SK-N-SH (cell line): ENCODE data around the gene MALRD1. TPM values are rescaled to one million over a fixed set of nuclear protein-coding genes. Genes with fewer than 3 reads are reported as not detected.

Experiments
- CTCF ChIA-PET: fragments of 300-600, 350-600 bp; formaldehyde crosslinking; extraction: SDS; loops from one replicate; lab custom pipeline; 2021; lab: Yijun Ruan, JAX
- POLR2A ChIA-PET: fragments of 350-600 bp; sonication (Branson Sonifier 250); formaldehyde crosslinking; extraction: SDS; loops from one replicate; lab custom pipeline; 2020; ENCODE audit warnings: antibody characterized with exemption, inconsistent platforms; lab: Yijun Ruan, JAX
- DNase-seq: peaks from one replicate; pipeline ENCODE4 v3.0.0; 2012
- H2AFZ ChIP-seq: fragments of 200-600 bp; sonication (generic); 2 replicates; pipeline ENCODE4 v1.8.1; 2016; ENCODE audit warnings: antibody characterized with exemption, mild to moderate bottlenecking, low read depth
- H3F3A ChIP-seq: fragments of 200-600 bp; sonication (generic); replicated peaks from 2 replicates; pipeline ENCODE3; 2016; ENCODE audit warnings: antibody characterized with exemption, mild to moderate bottlenecking; ENCODE audit not compliant: insufficient read depth
- H3K27ac ChIP-seq, 2 experiments: fragments of 200-500 bp in 1 of 2; fragments of 200-600 bp in 1 of 2; sonication (Bioruptor generic) in 1 of 2; sonication (generic), shearing (Covaris generic) in 1 of 2; 2 replicates each; pipeline versions ENCODE4 v1.5.1 to v1.6.1; 2014 to 2016; ENCODE audit warnings: low read depth in 2 of 2, inconsistent platforms in 1 of 2, low read length in 1 of 2, mild to moderate bottlenecking in 1 of 2, mixed read lengths in 1 of 2
- H3K27me3 ChIP-seq: fragments of 200-600 bp; sonication (generic), shearing (Covaris generic); 2 replicates; pipeline ENCODE4 v1.6.1; 2016; ENCODE audit warnings: mixed run types; ENCODE audit not compliant: insufficient read depth
- H3K36me3 ChIP-seq, 2 experiments: fragments of 200-500 bp in 1 of 2; fragments of 200-600 bp in 1 of 2; sonication (Bioruptor generic) in 1 of 2; sonication (generic) in 1 of 2; replicated peaks in 1 of 2; 2 replicates each; pipeline versions ENCODE3 to v1.5.1; 2014 to 2016; ENCODE audit warnings: low read length in 1 of 2, mild to moderate bottlenecking in 1 of 2; ENCODE audit not compliant: insufficient read depth in 2 of 2, control insufficient read depth in 1 of 2
- H3K4me1 ChIP-seq, 2 experiments: fragments of 200-500 bp in 1 of 2; fragments of 200-600 bp in 1 of 2; sonication (Bioruptor generic) in 1 of 2; sonication (generic), shearing (Covaris generic) in 1 of 2; 2 replicates each; pipeline versions ENCODE4 v1.5.1 to v1.6.1; 2014 to 2016; ENCODE audit warnings: low read depth in 1 of 2, low read length in 1 of 2, mixed run types in 1 of 2; ENCODE audit not compliant: insufficient read depth in 2 of 2, control insufficient read depth in 1 of 2
- H3K4me2 ChIP-seq: fragments of 200-600 bp; sonication (generic), shearing (Covaris generic); 2 replicates; pipeline ENCODE4 v1.6.1; 2017; ENCODE audit warnings: mixed run types
- H3K4me3 ChIP-seq, 2 experiments: fragments of 200-500 bp in 1 of 2; fragments of 200-600 bp in 1 of 2; sonication (Bioruptor generic) in 1 of 2; sonication (generic), shearing (Covaris generic) in 1 of 2; 2 replicates each; pipeline versions ENCODE4 v1.5.1 to v1.8.1; 2014 to 2016; ENCODE audit warnings: low read depth in 2 of 2, inconsistent platforms in 1 of 2, low read length in 1 of 2, mild to moderate bottlenecking in 1 of 2, mixed read lengths in 1 of 2, moderate library complexity in 1 of 2
- H3K79me2 ChIP-seq: fragments of 200-600 bp; sonication (generic); 2 replicates; pipeline ENCODE4 v1.8.1; 2017; ENCODE audit warnings: mild to moderate bottlenecking; ENCODE audit not compliant: insufficient read depth
- H3K9ac ChIP-seq: fragments of 200-600 bp; sonication (generic); 2 replicates; pipeline ENCODE4 v1.6.1; 2017; ENCODE audit warnings: mixed run types
- H3K9me2 ChIP-seq: fragments of 200-600 bp; sonication (generic); 2 replicates; pipeline ENCODE4 v1.6.1; 2017; ENCODE audit warnings: mixed run types
- H3K9me3 ChIP-seq: fragments of 200-600 bp; sonication (generic); 2 replicates; pipeline ENCODE4 v1.6.1; 2017; ENCODE audit warnings: mixed run types, mild to moderate bottlenecking, moderate library complexity
- H4K20me1 ChIP-seq: fragments of 200-600 bp; sonication (generic); 2 replicates; pipeline ENCODE4 v1.6.1; 2017; ENCODE audit warnings: mild to moderate bottlenecking, mixed run types; ENCODE audit not compliant: insufficient read depth
- CHD2 ChIP-seq: fragments of 150-350 bp; IDR thresholded peaks from 2 replicates; pipeline ENCODE4 v1.6.1; 2018; ENCODE audit warnings: low read length; ENCODE audit not compliant: partially characterized antibody
- ELF1 ChIP-seq: IDR thresholded peaks from 2 replicates; pipeline ENCODE4 v1.4.0; 2012
- EP300 ChIP-seq, 2 experiments: IDR thresholded peaks; 2 replicates each; pipeline versions ENCODE4 v1.4.0 to v1.6.1; 2012; ENCODE audit warnings: borderline replicate concordance in 1 of 2, low read depth in 1 of 2, low read length in 1 of 2
- FOSL2 ChIP-seq: IDR thresholded peaks from 2 replicates; pipeline ENCODE4 v1.4.0; 2012; ENCODE audit warnings: low read depth, mild to moderate bottlenecking, moderate library complexity, borderline replicate concordance
- FOXJ3 ChIP-seq: sonication (generic); formaldehyde crosslinking; IDR thresholded peaks from 2 replicates; pipeline ENCODE4 v1.5.1; 2020; ENCODE audit warnings: mild to moderate bottlenecking, missing genetic modification reagents
- FOXM1 ChIP-seq: IDR thresholded peaks from 2 replicates; pipeline ENCODE4 v1.4.0; 2012; ENCODE audit warnings: low read depth, mild to moderate bottlenecking
- GABPA ChIP-seq: IDR thresholded peaks from 2 replicates; pipeline ENCODE4 v1.4.0; 2012; ENCODE audit warnings: low read depth, mild to moderate bottlenecking
- GATA2 ChIP-seq: sonication (generic); formaldehyde crosslinking; IDR thresholded peaks from 2 replicates; pipeline ENCODE4 v1.5.0; 2020; ENCODE audit warnings: mild to moderate bottlenecking, missing genetic modification reagents
- JUND ChIP-seq: IDR thresholded peaks from 2 replicates; pipeline ENCODE4 v1.4.0; 2012
- MAX ChIP-seq: IDR thresholded peaks from 2 replicates; pipeline ENCODE4 v1.4.0; 2012; ENCODE audit warnings: low read depth
- NRF1 ChIP-seq: IDR thresholded peaks from 2 replicates; pipeline ENCODE4 v1.6.1; 2012; ENCODE audit warnings: low read depth, mild to moderate bottlenecking, low read length
- RAD21 ChIP-seq: IDR thresholded peaks from 2 replicates; pipeline ENCODE4 v1.6.1; 2012; ENCODE audit warnings: mild to moderate bottlenecking, low read length
- RCOR1 ChIP-seq: fragments of 150-350 bp; IDR thresholded peaks from 2 replicates; pipeline ENCODE4 v1.6.1; 2017; ENCODE audit warnings: antibody characterized with exemption, low read length
- RFX5 ChIP-seq: IDR thresholded peaks from 2 replicates; pipeline ENCODE4 v1.6.1; 2012; ENCODE audit warnings: mild to moderate bottlenecking, improper control_type of control experiment, low read length
- TCF12 ChIP-seq: IDR thresholded peaks from 2 replicates; pipeline ENCODE4 v1.4.0; 2012
- TEAD4 ChIP-seq: IDR thresholded peaks from 2 replicates; pipeline ENCODE4 v1.4.0; 2012; ENCODE audit warnings: mild to moderate bottlenecking, borderline replicate concordance; ENCODE audit not compliant: insufficient read depth
- USF1 ChIP-seq: IDR thresholded peaks from 2 replicates; pipeline ENCODE4 v1.4.0; 2012; ENCODE audit warnings: low read depth, borderline replicate concordance
- YY1 ChIP-seq: IDR thresholded peaks from 2 replicates; pipeline ENCODE4 v1.4.0; 2012; ENCODE audit warnings: low read depth, mild to moderate bottlenecking
- ZBTB33 ChIP-seq: IDR thresholded peaks from 2 replicates; pipeline ENCODE4 v1.4.0; 2012; ENCODE audit warnings: low read depth, borderline replicate concordance
- WGBS: methylation state at CpG from one replicate; pipeline ENCODE4 v1.1.6; 2017; ENCODE audit warnings: low lambda C conversion rate; 5-methylcytosine and 5-hydroxymethylcytosine counted together
- polyA plus RNA-seq, 3 experiments: library from polyadenylated mRNA; depleted of rRNA; stranded (reverse); fragments of >200 nt; gene quantifications; 2 replicates each; pipeline ENCODE4 v1.2.3, GENCODE V29; 2012
- TF ChIP-seq, protein P1 (sequence below): IDR thresholded peaks from 2 replicates; pipeline ENCODE4; 2012

MALRD1 gene
- polyA plus RNA-seq, 1 of the 3 experiments (the other 2 are of a cell fraction): not detected

- TF ChIP-seq GATA2 (CRISPR knock-in tag): peak; percentile 48; the same call in 1 of the 2 replicates
- TF ChIP-seq YY1: no peak
- TF ChIP-seq TCF12: no peak
- TF ChIP-seq, protein P1, sequence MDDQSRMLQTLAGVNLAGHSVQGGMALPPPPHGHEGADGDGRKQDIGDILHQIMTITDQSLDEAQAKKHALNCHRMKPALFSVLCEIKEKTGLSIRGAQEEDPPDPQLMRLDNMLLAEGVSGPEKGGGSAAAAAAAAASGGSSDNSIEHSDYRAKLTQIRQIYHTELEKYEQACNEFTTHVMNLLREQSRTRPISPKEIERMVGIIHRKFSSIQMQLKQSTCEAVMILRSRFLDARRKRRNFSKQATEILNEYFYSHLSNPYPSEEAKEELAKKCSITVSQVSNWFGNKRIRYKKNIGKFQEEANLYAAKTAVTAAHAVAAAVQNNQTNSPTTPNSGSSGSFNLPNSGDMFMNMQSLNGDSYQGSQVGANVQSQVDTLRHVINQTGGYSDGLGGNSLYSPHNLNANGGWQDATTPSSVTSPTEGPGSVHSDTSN: no peak
- no peak for TF ChIP-seq ELF1
- TF ChIP-seq JUND: no peak
- no peak for TF ChIP-seq GABPA
- 0 out of 4 replicates have a peak, but pooled peaks of 1 of the 2 experiments have one; percentile 23 for TF ChIP-seq EP300 (IDR thresholded peaks at IDR 0.05; ENCODE audit: borderline replicate concordance in 1 of 2, low read depth in 1 of 2, low read length in 1 of 2)
- TF ChIP-seq FOXJ3 (CRISPR knock-in tag): no peak
- no peak for TF ChIP-seq ZBTB33
- no peak for TF ChIP-seq RAD21
- no peak for TF ChIP-seq RFX5
- peak; percentile 59; the same call in 1 of the 2 replicates for TF ChIP-seq RCOR1
- H3K4me3 ChIP-seq: no peak overlapping the region
- 35% methylated on average over 3 of the region's 3 CpGs for WGBS
- no peak for DNase-seq
- no peaks in the 10 kb centered on the region for H3K79me2 ChIP-seq
- no peaks in the 10 kb centered on the region; a peak in 1 of 4 replicates for H3K4me1 ChIP-seq
- no peaks in the 10 kb centered on the region for H3F3A ChIP-seq
- H3K4me2 ChIP-seq: no peak overlapping the region
- H3K27me3 ChIP-seq: no peaks in the 10 kb centered on the region
- H3K27ac ChIP-seq: no peak overlapping the region
- POLR2A ChIA-PET: no interaction called here
- H2AFZ ChIP-seq: no peak overlapping the region
- H3K9me2 ChIP-seq: no peaks in the 10 kb centered on the region
- H4K20me1 ChIP-seq: no peaks in the 10 kb centered on the region
- no peak overlapping the region for H3K9ac ChIP-seq
- H3K9me3 ChIP-seq: no peaks in the 10 kb centered on the region
- no peaks in the 10 kb centered on the region for H3K36me3 ChIP-seq
- CTCF ChIA-PET: no interaction called here
Observed at GRCh38 chr10:19531324-19531723, 482.7 kb downstream of the MALRD1 start.

GRCh38 chr10:19532411-19532810 is 483.8 kb downstream of the MALRD1 start:
- no peak for DNase-seq
- Histone ChIP-seq H3K9me2 (no peaks in the 10 kb centered on the region), H3K36me3 (no peaks in the 10 kb centered on the region), H3K27me3 (no peaks in the 10 kb centered on the region), H3K4me3 (no peak overlapping the region), H3F3A (no peaks in the 10 kb centered on the region), H3K79me2 (no peaks in the 10 kb centered on the region), H3K4me1 (no peaks in the 10 kb centered on the region; a peak in 1 of 4 replicates), H3K9ac (no peak overlapping the region), H3K9me3 (no peaks in the 10 kb centered on the region), H2AFZ (no peak overlapping the region), H3K27ac (no peak overlapping the region), H3K4me2 (no peak overlapping the region), H4K20me1 (no peaks in the 10 kb centered on the region)
- WGBS: 57% methylated on average over 2 of the region's 3 CpGs
- ChIA-PET POLR2A (no interaction called here), CTCF (no interaction called here)
- no peak for TF ChIP-seq CHD2
- no peak for TF ChIP-seq ZBTB33
- no peak for TF ChIP-seq USF1
- no peak for TF ChIP-seq GATA2 (CRISPR knock-in tag)
- TF ChIP-seq FOXM1: no peak
- TF ChIP-seq, protein P1: no peak
- no peak for TF ChIP-seq MAX
- TF ChIP-seq ELF1: no peak
- no peak for TF ChIP-seq RCOR1
- TF ChIP-seq RFX5: no peak
- TF ChIP-seq TEAD4: no peak
- no peak for TF ChIP-seq EP300 (IDR thresholded peaks at IDR 0.05; ENCODE audit: borderline replicate concordance in 1 of 2, low read depth in 1 of 2, low read length in 1 of 2)
- TF ChIP-seq FOXJ3 (CRISPR knock-in tag): no peak
- no peak for TF ChIP-seq NRF1
- TF ChIP-seq FOSL2: no peak
- no peak for TF ChIP-seq JUND
